Measurements from ENCODE around the gene C5orf47.

GRCh38 chr5:174044466-174045254 lies 55.7 kb downstream of the C5orf47 start:
- TF ChIP-seq POLR2A (IDR thresholded peaks at IDR 0.05) (no peak), CTCF (IDR thresholded peaks at IDR 0.05) (no peak)

All from esophagus squamous epithelium (tissue), 4 donors.